IMR-90 (cell line): ENCODE data around the gene CPTP. TPM values are rescaled to one million over a fixed set of nuclear protein-coding genes. Genes with fewer than 3 reads are reported as not detected.

ENCODE experiments used
- ATAC-seq: fragments of 200-7000 bp; cut with Tn5 transposase; 2 replicates; pipeline ENCODE4 v1.9.1; 2020; ENCODE audit warnings: low read depth, mild to moderate bottlenecking, moderate library complexity
- BruUV-seq: library from RNA; stranded (reverse); fragments of 400-500 nt; replicated peaks from 2 replicates; lab custom pipeline; 2021; lab: Mats Ljungman, UMichigan
- CTCF ChIA-PET: fragments of 300-600 bp; formaldehyde crosslinking; extraction: SDS; loops from one replicate; lab custom pipeline; 2021; ENCODE audit warnings: antibody characterized with exemption; lab: Yijun Ruan, JAX
- POLR2A ChIA-PET: fragments of 300-600 bp; sonication (Branson Sonifier 250); formaldehyde crosslinking; loops from one replicate; lab custom pipeline; 2022; ENCODE audit warnings: antibody characterized with exemption; ENCODE audit not compliant: unreplicated experiment; lab: Charles Lee
- DNase-seq: peaks from one replicate; pipeline ENCODE4 v3.0.0; 2013
- H2AFZ ChIP-seq: replicated peaks from 2 replicates; pipeline ENCODE3; 2013; ENCODE audit warnings: low read length, mild to moderate bottlenecking; ENCODE audit not compliant: poor library complexity
- H2AK5ac ChIP-seq: 2 replicates; pipeline ENCODE4 v1.6.1; 2013; ENCODE audit warnings: low read depth, low read length, inconsistent platforms
- H2AK9ac ChIP-seq: replicated peaks from 2 replicates; pipeline ENCODE3; 2013; ENCODE audit warnings: mild to moderate bottlenecking, low read depth, low read length, moderate library complexity; ENCODE audit not compliant: poor library complexity
- H2BK120ac ChIP-seq: 2 replicates; pipeline ENCODE4 v1.6.1; 2013; ENCODE audit warnings: low read depth, low read length, inconsistent platforms
- H2BK15ac ChIP-seq: 3 replicates; pipeline ENCODE4 v1.6.1; 2013; ENCODE audit warnings: low read depth, low read length, inconsistent platforms
- H2BK20ac ChIP-seq: 2 replicates; pipeline ENCODE4 v1.6.1; 2013; ENCODE audit warnings: low read depth, mild to moderate bottlenecking, inconsistent platforms, low read length, moderate library complexity
- H2BK5ac ChIP-seq: 2 replicates; pipeline ENCODE4 v1.6.1; 2013; ENCODE audit warnings: mild to moderate bottlenecking, low read depth, low read length, inconsistent platforms; ENCODE audit not compliant: poor library complexity, severe bottlenecking
- H3K14ac ChIP-seq: replicated peaks from 2 replicates; pipeline ENCODE4 v1.6.1; 2013; ENCODE audit warnings: low read depth, low read length, inconsistent platforms
- H3K18ac ChIP-seq: 2 replicates; pipeline ENCODE4 v1.6.1; 2013; ENCODE audit warnings: low read depth, low read length, control low read depth
- H3K23ac ChIP-seq: 2 replicates; pipeline ENCODE4 v1.6.1; 2013; ENCODE audit warnings: low read depth, low read length, inconsistent platforms
- H3K27ac ChIP-seq: 2 replicates; pipeline ENCODE4 v1.5.1; 2013; ENCODE audit warnings: mild to moderate bottlenecking, control low read depth, low read length; ENCODE audit not compliant: insufficient read depth
- H3K27me3 ChIP-seq: 2 replicates; pipeline ENCODE4 v1.6.1; 2013; ENCODE audit warnings: low read length; ENCODE audit not compliant: control insufficient read depth, insufficient read depth
- H3K36me3 ChIP-seq: 2 replicates; pipeline ENCODE4 v1.6.1; 2013; ENCODE audit warnings: low read length, mixed read lengths; ENCODE audit not compliant: control insufficient read depth, insufficient read depth
- H3K4ac ChIP-seq: 2 replicates; pipeline ENCODE4 v1.6.1; 2013; ENCODE audit warnings: low read depth, low read length, inconsistent platforms
- H3K4me1 ChIP-seq: 2 replicates; pipeline ENCODE4 v1.6.1; 2013; ENCODE audit warnings: low read length, mixed read lengths; ENCODE audit not compliant: control insufficient read depth, insufficient read depth
- H3K4me2 ChIP-seq: 2 replicates; pipeline ENCODE4 v1.6.1; 2013; ENCODE audit warnings: low read depth, mild to moderate bottlenecking, control low read depth, low read length, moderate library complexity
- H3K4me3 ChIP-seq: 2 replicates; pipeline ENCODE4 v1.5.1; 2013; ENCODE audit warnings: low read depth, mild to moderate bottlenecking, control low read depth, low read length, moderate library complexity; ENCODE audit not compliant: insufficient read depth
- H3K56ac ChIP-seq: 2 replicates; pipeline ENCODE4 v1.6.1; 2013; ENCODE audit warnings: low read length, inconsistent platforms; ENCODE audit not compliant: insufficient read depth; ENCODE audit errors: extremely low read depth
- H3K79me1 ChIP-seq, 2 experiments: 2 replicates each; pipeline ENCODE4 v1.6.1; 2013; ENCODE audit warnings: low read length in 2 of 2, inconsistent platforms in 1 of 2, low read depth in 1 of 2
- H3K9ac ChIP-seq: 2 replicates; pipeline ENCODE4 v1.6.1; 2013; ENCODE audit warnings: low read depth, low read length, control low read depth
- H3K9me1 ChIP-seq: 2 replicates; pipeline ENCODE4 v1.6.1; 2013; ENCODE audit warnings: low read length, inconsistent platforms; ENCODE audit not compliant: insufficient read depth
- H3K9me3 ChIP-seq: 2 replicates; pipeline ENCODE4 v1.6.1; 2013; ENCODE audit warnings: low read length; ENCODE audit not compliant: control insufficient read depth, insufficient read depth
- H4K20me1 ChIP-seq: 2 replicates; pipeline ENCODE4 v1.6.1; 2013; ENCODE audit warnings: low read length, inconsistent platforms; ENCODE audit not compliant: insufficient read depth
- H4K5ac ChIP-seq: 2 replicates; pipeline ENCODE4 v1.6.1; 2013; ENCODE audit warnings: mild to moderate bottlenecking, low read depth, low read length, control low read depth
- H4K8ac ChIP-seq, 2 experiments: 2 replicates each; pipeline ENCODE4 v1.6.1; 2013; ENCODE audit warnings: low read depth in 2 of 2, low read length in 2 of 2, control low read depth in 1 of 2, inconsistent platforms in 1 of 2
- H4K91ac ChIP-seq: 2 replicates; pipeline ENCODE4 v1.6.1; 2013; ENCODE audit warnings: low read depth, low read length, inconsistent platforms; ENCODE audit not compliant: insufficient read depth
- CEBPB ChIP-seq: IDR thresholded peaks from 2 replicates; pipeline ENCODE4 v1.6.1; 2012; ENCODE audit warnings: low read depth, low read length, improper control_type of control experiment
- CTCF ChIP-seq: conservative IDR thresholded peaks from 2 replicates; pipeline ENCODE4 v1.5.1; 2012; ENCODE audit warnings: mild to moderate bottlenecking, low read depth, low read length, improper control_type of control experiment
- MAZ ChIP-seq: IDR thresholded peaks from 2 replicates; pipeline ENCODE4 v1.6.1; 2012; ENCODE audit warnings: low read depth, mild to moderate bottlenecking, low read length, improper control_type of control experiment, moderate library complexity, borderline replicate concordance
- MXI1 ChIP-seq: IDR thresholded peaks from 2 replicates; pipeline ENCODE4 v1.6.1; 2012; ENCODE audit warnings: low read depth, mild to moderate bottlenecking, low read length, moderate library complexity, borderline replicate concordance
- RCOR1 ChIP-seq: IDR thresholded peaks from 2 replicates; pipeline ENCODE4 v1.6.1; 2012; ENCODE audit warnings: mild to moderate bottlenecking, low read length, improper control_type of control experiment; ENCODE audit not compliant: insufficient replicate concordance
- RFX5 ChIP-seq: IDR thresholded peaks from 2 replicates; pipeline ENCODE4 v1.8.0; 2012; ENCODE audit warnings: low read depth, mild to moderate bottlenecking, low read length, moderate library complexity
- SMC3 ChIP-seq: fragments of 150-350 bp; IDR thresholded peaks from 2 replicates; pipeline ENCODE4 v1.6.1; 2016; ENCODE audit warnings: low read depth, mild to moderate bottlenecking, antibody characterized with exemption, low read length, moderate library complexity
- USF2 ChIP-seq: fragments of 150-350 bp; IDR thresholded peaks from 2 replicates; pipeline ENCODE4 v1.6.1; 2017; ENCODE audit warnings: mild to moderate bottlenecking, antibody characterized with exemption, low read length, low read depth
- WGBS, 2 experiments: methylation state at CpG; one replicate each; pipeline versions ENCODE4 v1.1.5 to v1.1.7; 2013; ENCODE audit warnings: missing lambda C conversion rate in 2 of 2; ENCODE audit not compliant: insufficient read length in 1 of 2; ENCODE audit errors: extremely low coverage in 2 of 2; 5-methylcytosine and 5-hydroxymethylcytosine counted together
- dilution Hi-C: fragments of 300-500 bp; cut with HindIII; formaldehyde crosslinking; loops from one replicate; pipeline ENCODE4 v1.14.3; 2018; ENCODE audit warnings: low sequenced_read_pairs; ENCODE audit not compliant: unreplicated experiment
- in situ Hi-C: fragments of 300-500 bp; cut with MboI; formaldehyde crosslinking; loops from 3 replicates; pipeline ENCODE4 v1.14.3; 2019; ENCODE audit warnings: low sequenced_read_pairs, inconsistent platforms, mixed read lengths
- intact Hi-C: fragments of 100-400 bp; cut with micrococcal nuclease; formaldehyde crosslinking; loops from 2 replicates; pipeline ENCODE4 v1.10.0; 2022
- polyA plus RNA-seq, 3 experiments: library from polyadenylated mRNA; depleted of rRNA; stranded (reverse); fragments of >200 nt; gene quantifications; 2 replicates each; pipeline ENCODE4 v1.2.3, GENCODE V29; 2012; ENCODE audit warnings: low replicate concordance in 1 of 3
- total RNA-seq: library from RNA; depleted of rRNA; stranded (reverse); fragments of >200 nt; gene quantifications from 2 replicates; pipeline ENCODE4 v1.2.3, GENCODE V29; 2012

The CPTP gene
- total and polyA plus RNA-seq, 2 of the 4 experiments (the other 2 are of a cell fraction), result 2.7 to 12.1 TPM

DNA sequence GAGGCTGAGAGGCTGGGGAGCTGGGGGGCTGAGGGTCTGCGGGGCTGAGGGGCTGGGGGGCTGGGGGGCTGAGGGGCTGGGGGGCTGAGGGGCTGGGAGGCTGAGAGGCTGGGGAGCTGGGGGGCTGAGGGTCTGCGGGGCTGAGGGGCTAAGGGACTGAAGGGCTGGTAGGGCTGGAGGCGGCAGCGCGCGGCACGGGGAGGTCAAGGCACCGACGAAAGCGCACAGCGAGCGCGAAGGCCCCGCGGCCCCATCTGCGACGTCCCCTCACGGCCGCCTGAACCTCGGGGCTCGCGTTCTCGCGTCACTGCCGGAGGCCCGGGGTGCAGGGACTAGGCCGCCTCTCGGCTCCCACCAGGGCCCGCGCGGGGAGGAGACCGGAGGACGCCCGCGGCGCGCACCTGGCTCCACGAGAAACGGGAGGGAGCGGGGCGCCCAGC, 498 bp upstream of the CPTP start:
- TF ChIP-seq CEBPB (no peak), SMC3 (no peak), MAZ (no peak), CTCF (no peak), RCOR1 (no peak), MXI1 (no peak), RFX5 (no peak), USF2 (no peak)
- H3K4me2 ChIP-seq, result peak overlapping the region; percentile 55; the same call in 1 of the 2 replicates
- intact Hi-C loops, result no loop called here
- H3K14ac ChIP-seq, result peak overlapping the region; percentile 45; the same call in 1 of the 2 replicates
- CTCF ChIA-PET, result no interaction called here
- peak overlapping the region; percentile 42; the same call in 1 of the 2 replicates for H4K5ac ChIP-seq
- H3K9ac ChIP-seq, result peak overlapping the region; percentile 90
- in situ Hi-C loops, result no loop called here
- no peak overlapping the region for H3K56ac ChIP-seq
- H3K23ac ChIP-seq, result peak overlapping the region; percentile 51; the same call in 1 of the 2 replicates
- H2BK120ac ChIP-seq, result no peak overlapping the region
- dilution Hi-C loops, result no loop called here
- ATAC-seq, result peak; percentile 43; the same call in 1 of the 2 replicates
- peak overlapping the region; percentile 99 for H3K4me3 ChIP-seq
- peak overlapping the region; percentile 96 for H2AK9ac ChIP-seq
- peak overlapping the region; percentile 96 for H2AFZ ChIP-seq
- POLR2A ChIA-PET, result no interaction called here
- no TSS peak for BruUV-seq
- peaks cover 53% of the 10 kb centered on the region for H4K20me1 ChIP-seq
- 0% methylated on average over 18 of the region's 41 CpGs; no CpG with 5 or more reads in 1 of the 2 experiments for WGBS, 2 experiments
- no peak overlapping the region for H2BK15ac ChIP-seq
- peaks cover 2% of the 10 kb centered on the region for H3K9me1 ChIP-seq
- peaks cover 0 to 59% of the 10 kb centered on the region in 2 experiments for H3K79me1 ChIP-seq
- peak overlapping the region; percentile 75; the same call in 1 of the 2 replicates for H4K91ac ChIP-seq
- peak overlapping the region; percentile 69 for H2BK5ac ChIP-seq
- no peak overlapping the region for H2BK20ac ChIP-seq
- peak overlapping the region; percentile 82 for H2AK5ac ChIP-seq
- no peak for DNase-seq
- H3K4ac ChIP-seq, result peak overlapping the region; percentile 70
- H4K8ac ChIP-seq, result peak overlapping the region; percentile 74 to 88; a peak in 3 of 4 replicates
- H3K9me3 ChIP-seq, result no peaks in the 10 kb centered on the region
- H3K27me3 ChIP-seq, result no peaks in the 10 kb centered on the region
- H3K18ac ChIP-seq, result no peak overlapping the region
- peaks cover 20% of the 10 kb centered on the region for H3K36me3 ChIP-seq
- H3K27ac ChIP-seq, result peak overlapping the region; percentile 75
- peaks cover 9% of the 10 kb centered on the region; the same call in 1 of the 2 replicates for H3K4me1 ChIP-seq
